Right lobe of liver (tissue), 4 donors: ENCODE results near the gene ADCY5.

Experiments
- CTCF ChIP-seq, 4 donors: fragments of 200-600 bp in 3 of 4; fragments of 450-650 bp in 1 of 4; IDR thresholded peaks; one replicate each; pipeline versions ENCODE4 v1.5.1 to v1.8.0; 2016 to 2022; ENCODE audit warnings: antibody characterized with exemption in 4 of 4, mild to moderate bottlenecking in 2 of 4
- POLR2A ChIP-seq: fragments of 450-650 bp; IDR thresholded peaks from one replicate; pipeline ENCODE4 v1.6.1; 2017; ENCODE audit warnings: antibody characterized with exemption, mild to moderate bottlenecking
- donor health status: DM: no; HTN: no; CAD: no.
- donor health status: DM: no; HTN: no; CAD: no.
- donor health status: DM: no; HTN: yes; CAD: no.

- TF ChIP-seq CTCF (IDR thresholded peaks at IDR 0.05): no peak
- no peak for TF ChIP-seq POLR2A
These were observed 73.6 kb downstream of the ADCY5 start for GRCh38 chr3:123375014-123375940.
